ENCODE results near the gene MAPK4. TPM values are rescaled to one million over a fixed set of nuclear protein-coding genes. Genes with fewer than 3 reads are reported as not detected.

The MAPK4 gene
- total RNA-seq, 1 experiment from 2014 or later, result not detected

DNA sequence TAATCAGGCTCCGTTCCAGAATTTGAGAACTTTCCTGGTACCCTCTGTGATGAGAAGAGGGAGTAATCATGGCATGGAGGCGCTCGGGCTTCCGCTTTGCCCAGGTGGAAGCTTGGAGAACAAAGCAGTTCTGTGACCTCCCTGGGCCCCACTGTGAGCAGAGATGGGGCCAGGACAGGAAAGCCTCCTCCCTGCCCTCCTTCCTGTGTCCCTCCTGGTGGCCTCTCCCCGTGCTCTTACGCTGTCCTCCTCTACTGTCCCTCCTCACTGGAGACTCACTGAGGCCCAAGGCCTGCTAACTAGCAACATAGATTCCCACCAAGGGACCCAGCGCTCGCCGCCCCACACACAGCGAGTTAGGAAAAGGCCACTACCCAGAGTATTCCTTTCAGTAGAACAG is 119.8 kb downstream of the MAPK4 start:
- TF ChIP-seq, protein P1, sequence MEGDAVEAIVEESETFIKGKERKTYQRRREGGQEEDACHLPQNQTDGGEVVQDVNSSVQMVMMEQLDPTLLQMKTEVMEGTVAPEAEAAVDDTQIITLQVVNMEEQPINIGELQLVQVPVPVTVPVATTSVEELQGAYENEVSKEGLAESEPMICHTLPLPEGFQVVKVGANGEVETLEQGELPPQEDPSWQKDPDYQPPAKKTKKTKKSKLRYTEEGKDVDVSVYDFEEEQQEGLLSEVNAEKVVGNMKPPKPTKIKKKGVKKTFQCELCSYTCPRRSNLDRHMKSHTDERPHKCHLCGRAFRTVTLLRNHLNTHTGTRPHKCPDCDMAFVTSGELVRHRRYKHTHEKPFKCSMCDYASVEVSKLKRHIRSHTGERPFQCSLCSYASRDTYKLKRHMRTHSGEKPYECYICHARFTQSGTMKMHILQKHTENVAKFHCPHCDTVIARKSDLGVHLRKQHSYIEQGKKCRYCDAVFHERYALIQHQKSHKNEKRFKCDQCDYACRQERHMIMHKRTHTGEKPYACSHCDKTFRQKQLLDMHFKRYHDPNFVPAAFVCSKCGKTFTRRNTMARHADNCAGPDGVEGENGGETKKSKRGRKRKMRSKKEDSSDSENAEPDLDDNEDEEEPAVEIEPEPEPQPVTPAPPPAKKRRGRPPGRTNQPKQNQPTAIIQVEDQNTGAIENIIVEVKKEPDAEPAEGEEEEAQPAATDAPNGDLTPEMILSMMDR (conservative IDR thresholded peaks at IDR 0.05), result no peak
- TF ChIP-seq EZH2 (IDR thresholded peaks at IDR 0.05; ENCODE audit: low read depth), result no peak
- intact Hi-C loops (cut with micrococcal nuclease; ENCODE audit: unreplicated experiment), result no loop called here
- Histone ChIP-seq H4K20me1 (ENCODE audit: insufficient read depth) (no peaks in the 10 kb centered on the region), H3K4me1 (replicated peaks; ENCODE audit: insufficient read depth) (peaks cover 9% of the 10 kb centered on the region), H3K79me2 (ENCODE audit: low read depth) (no peaks in the 10 kb centered on the region), H3K27ac (no peak overlapping the region), H3K36me3 (ENCODE audit: low read depth) (no peaks in the 10 kb centered on the region), H3K27me3 (ENCODE audit: insufficient read depth, low read depth) (no peaks in the 10 kb centered on the region), H3F3A (ENCODE audit: insufficient read depth, low read depth) (0 out of 2 replicates have a peak, but pooled peaks cover 3% of the 10 kb centered on the region), H3K9me3 (ENCODE audit: insufficient read depth, low read depth) (no peaks in the 10 kb centered on the region), H3K4me2 (no peak overlapping the region), H3K9me2 (ENCODE audit: insufficient read depth) (no peaks in the 10 kb centered on the region), H3K4me3 (no peak overlapping the region), H2AFZ (no peak overlapping the region)
- DNase-seq, result no peak
- no TSS peak for BruUV-seq (replicated peaks)
- ChIA-PET CTCF (no interaction called here), POLR2A (ENCODE audit: unreplicated experiment) (no interaction called here)

DNA sequence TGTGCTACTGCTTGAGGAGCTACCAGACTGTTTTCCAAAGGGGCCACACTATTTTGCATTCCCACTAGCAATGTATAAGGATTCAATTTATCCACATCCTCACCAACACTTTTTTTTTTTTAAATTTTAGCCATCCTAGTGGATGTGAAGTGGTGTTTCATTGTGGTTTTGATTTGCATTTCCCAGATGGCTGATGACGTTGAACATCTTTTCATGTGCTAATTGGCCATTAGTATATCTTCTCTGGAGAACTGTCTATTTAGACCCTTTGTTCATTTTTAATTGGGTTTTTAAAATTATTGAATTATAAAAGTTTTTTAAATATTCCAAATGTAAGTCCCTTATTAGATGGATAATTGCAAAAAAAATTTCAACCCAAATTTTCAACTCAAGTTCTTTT is 121.1 kb downstream of the MAPK4 start:
- Histone ChIP-seq H3F3A (ENCODE audit: insufficient read depth, low read depth) (0 out of 2 replicates have a peak, but pooled peaks cover 3% of the 10 kb centered on the region), H3K27ac (no peak overlapping the region), H3K4me2 (no peak overlapping the region), H3K4me1 (replicated peaks; ENCODE audit: insufficient read depth) (peaks cover 7% of the 10 kb centered on the region), H3K79me2 (ENCODE audit: low read depth) (no peaks in the 10 kb centered on the region), H3K9me3 (ENCODE audit: insufficient read depth, low read depth) (no peaks in the 10 kb centered on the region), H3K9me2 (ENCODE audit: insufficient read depth) (no peaks in the 10 kb centered on the region), H3K4me3 (no peak overlapping the region), H2AFZ (no peak overlapping the region), H4K20me1 (ENCODE audit: insufficient read depth) (no peaks in the 10 kb centered on the region), H3K27me3 (ENCODE audit: insufficient read depth, low read depth) (no peaks in the 10 kb centered on the region), H3K36me3 (ENCODE audit: low read depth) (no peaks in the 10 kb centered on the region)
- intact Hi-C loops (cut with micrococcal nuclease; ENCODE audit: unreplicated experiment), result no loop called here
- no TSS peak for BruUV-seq (replicated peaks)
- DNase-seq, result no peak
- POLR2A ChIA-PET (ENCODE audit: unreplicated experiment), result no interaction called here
- CTCF ChIA-PET, result no interaction called here
- no peak for TF ChIP-seq EZH2 (IDR thresholded peaks at IDR 0.05; ENCODE audit: low read depth)
- TF ChIP-seq, protein P1 (conservative IDR thresholded peaks at IDR 0.05), result no peak

DNA sequence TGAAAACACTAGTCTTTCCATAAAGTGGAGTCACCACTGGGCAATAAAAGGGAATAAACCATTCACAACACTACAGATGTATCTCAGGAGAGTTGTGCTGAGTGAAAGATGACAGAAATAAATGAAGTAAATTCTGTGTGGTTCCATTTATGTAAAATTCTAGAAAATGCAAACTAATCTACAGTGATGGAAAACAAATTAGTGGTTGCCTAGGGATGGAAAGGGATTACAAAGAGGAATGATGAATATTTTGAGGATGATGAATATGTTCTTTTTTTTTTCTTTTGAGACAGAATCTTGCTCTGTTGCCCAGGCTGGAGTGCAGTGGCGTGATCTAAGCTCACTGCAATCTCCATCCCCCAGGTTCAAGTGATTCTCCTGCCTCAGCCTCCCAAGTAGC is 123.0 kb downstream of the MAPK4 start:
- Histone ChIP-seq H3K9me3 (ENCODE audit: insufficient read depth, low read depth) (no peaks in the 10 kb centered on the region), H3K27ac (no peak overlapping the region), H3K36me3 (ENCODE audit: low read depth) (no peaks in the 10 kb centered on the region), H2AFZ (no peak overlapping the region), H4K20me1 (ENCODE audit: insufficient read depth) (no peaks in the 10 kb centered on the region), H3K9me2 (ENCODE audit: insufficient read depth) (no peaks in the 10 kb centered on the region), H3K4me1 (replicated peaks; ENCODE audit: insufficient read depth) (no peaks in the 10 kb centered on the region), H3F3A (ENCODE audit: insufficient read depth, low read depth) (no peaks in the 10 kb centered on the region), H3K27me3 (ENCODE audit: insufficient read depth, low read depth) (no peaks in the 10 kb centered on the region), H3K4me3 (no peak overlapping the region), H3K4me2 (no peak overlapping the region), H3K79me2 (ENCODE audit: low read depth) (no peaks in the 10 kb centered on the region)
- DNase-seq, result no peak
- POLR2A ChIA-PET (ENCODE audit: unreplicated experiment), result no interaction called here
- CTCF ChIA-PET, result no interaction called here
- intact Hi-C loops (cut with micrococcal nuclease; ENCODE audit: unreplicated experiment), result no loop called here
- TF ChIP-seq, protein P1 (conservative IDR thresholded peaks at IDR 0.05), result no peak
- no peak for TF ChIP-seq EZH2 (IDR thresholded peaks at IDR 0.05; ENCODE audit: low read depth)
- BruUV-seq (replicated peaks), result no TSS peak
